ENCODE data around the gene SLC17A9. TPM values are rescaled to one million over a fixed set of nuclear protein-coding genes. Genes with fewer than 3 reads are reported as not detected.

Gene SLC17A9
- total RNA-seq, 1 experiment from 2014 or later: 37.6 TPM

- ATAC-seq: no peak
- ChIA-PET POLR2A (no interaction called here), RAD21 (ENCODE audit: low non-redundant PET in 1 of 2, low total read pairs in 2 of 2, uncharacterized antibody in 2 of 2, unreplicated experiment in 2 of 2) (no interaction called here), CTCF (interaction anchor here (0.6 to 1.0 kb wide), 2 partner anchors 8 to 32 kb away, joined by 3 to 4 read pairs; no protein-coding TSS in a partner anchor)
- Histone ChIP-seq H2AFZ (ENCODE audit: low read depth, low read length, poor library complexity, severe bottlenecking) (no peak overlapping the region), H3K27me3 (ENCODE audit: insufficient read depth, low read length) (no peaks in the 10 kb centered on the region), H3K4me3 (replicated peaks in 1 of 2; ENCODE audit: low read depth in 1 of 2, low read length in 2 of 2) (no peak overlapping the region), H3K9ac (ENCODE audit: low read length) (no peak overlapping the region), H3K36me3 (ENCODE audit: control insufficient read depth in 1 of 2, insufficient read depth in 2 of 2, low read length in 2 of 2) (no peaks in the 10 kb centered on the region), H3K9me2 (ENCODE audit: insufficient read depth) (no peaks in the 10 kb centered on the region), H3K9me3 (ENCODE audit: control insufficient read depth in 1 of 2, insufficient read depth in 1 of 2, low read depth in 1 of 2, low read length in 2 of 2) (no peaks in the 10 kb centered on the region), H3K27ac (ENCODE audit: low read depth, low read length) (no peak overlapping the region), H3K79me2 (ENCODE audit: insufficient read depth, low read length) (no peaks in the 10 kb centered on the region), H3K4me2 (ENCODE audit: low read length) (no peak overlapping the region), H4K20me1 (ENCODE audit: insufficient read depth) (no peaks in the 10 kb centered on the region), H3K4me1 (ENCODE audit: control insufficient read depth in 1 of 2, insufficient read depth in 2 of 2, low read length in 2 of 2) (peaks cover 3 to 8% of the 10 kb centered on the region in 2 experiments; a peak in 3 of 4 replicates)
- DNase-seq (ENCODE audit: low read depth, low spot score): no peak
- BruUV-seq (replicated peaks): no TSS peak
- intact Hi-C loops (cut with micrococcal nuclease): no loop called here
- no peak for TF ChIP-seq POLR2A (IDR thresholded peaks at IDR 0.05; ENCODE audit: borderline replicate concordance, extremely low read depth, insufficient read depth, insufficient read length)
- no peak for TF ChIP-seq FOSL1 (IDR thresholded peaks at IDR 0.05; ENCODE audit: low read depth)
- no peak for TF ChIP-seq SP1 (IDR thresholded peaks at IDR 0.05; ENCODE audit: low read depth)
- TF ChIP-seq REST (IDR thresholded peaks at IDR 0.05; ENCODE audit: low read depth): no peak
- TF ChIP-seq EZH2 (IDR thresholded peaks at IDR 0.05): no peak
- no peak for TF ChIP-seq SRF (IDR thresholded peaks at IDR 0.05; ENCODE audit: low read depth)
- no peak for TF ChIP-seq EZH2phosphoT487 (IDR thresholded peaks at IDR 0.05; ENCODE audit: borderline replicate concordance)
- TF ChIP-seq CEBPB (IDR thresholded peaks at IDR 0.05; ENCODE audit: low read depth): no peak
- TF ChIP-seq RAD21 (IDR thresholded peaks at IDR 0.05; ENCODE audit: low read depth): no peak
- no peak for TF ChIP-seq EGR1 (IDR thresholded peaks at IDR 0.05; ENCODE audit: low read depth)
- no peak for TF ChIP-seq ZFX (IDR thresholded peaks at IDR 0.05)
- TF ChIP-seq ATF3 (IDR thresholded peaks at IDR 0.05): no peak
Observed at GRCh38 chr20:62980380-62980960, 28.0 kb downstream of the SLC17A9 start.
